ENCODE results near the gene ZNF541.
A peak's percentile ranks its signal among the peaks of the same experiment; 100 is the strongest.

The ZNF541 gene

GRCh38 chr19:47582320-47582909, 9.5 kb upstream of the ZNF541 start:
- Mint-ChIP-seq H3K27me3 (peaks cover 8% of the 10 kb centered on the region), H3K27ac (peak overlapping the region; percentile 85), H3K4me1 (peaks cover 40% of the 10 kb centered on the region), H3K36me3 (peaks cover 7% of the 10 kb centered on the region), H3K4me3 (peak overlapping the region; percentile 45), H3K9me3 (peaks cover 11% of the 10 kb centered on the region)
- no peak for DNase-seq
- CTCF ChIA-PET, result no interaction called here

- no peak overlapping the region for H3K4me3 Mint-ChIP-seq
- DNase-seq, result no peak
- peaks cover 10% of the 10 kb centered on the region for H3K27me3 Mint-ChIP-seq
- peaks cover 11% of the 10 kb centered on the region for H3K9me3 Mint-ChIP-seq
- peak overlapping the region; percentile 40 for H3K27ac Mint-ChIP-seq
- peaks cover 46% of the 10 kb centered on the region for H3K4me1 Mint-ChIP-seq
- CTCF ChIA-PET, result no interaction called here
- peaks cover 7% of the 10 kb centered on the region for H3K36me3 Mint-ChIP-seq
These were observed 8.8 kb upstream of the ZNF541 start for GRCh38 chr19:47581605-47582319.

- no peak overlapping the region for H3K27ac Mint-ChIP-seq
- H3K27me3 Mint-ChIP-seq, result peaks cover 5% of the 10 kb centered on the region
- CTCF ChIA-PET, result no interaction called here
- H3K4me3 Mint-ChIP-seq, result no peak overlapping the region
- peaks cover under 1% of the 10 kb centered on the region for H3K9me3 Mint-ChIP-seq
- H3K4me1 Mint-ChIP-seq, result peaks cover 59% of the 10 kb centered on the region
- peaks cover 1% of the 10 kb centered on the region for H3K36me3 Mint-ChIP-seq
- DNase-seq, result no peak
These were observed 7.4 kb upstream of the ZNF541 start for GRCh38 chr19:47580397-47580796.

- H3K36me3 Mint-ChIP-seq, result no peaks in the 10 kb centered on the region
- DNase-seq, result no peak
- H3K27me3 Mint-ChIP-seq, result peaks cover 48% of the 10 kb centered on the region
- no peak overlapping the region for H3K4me3 Mint-ChIP-seq
- CTCF ChIA-PET, result no interaction called here
- H3K27ac Mint-ChIP-seq, result no peak overlapping the region
- peaks cover 37% of the 10 kb centered on the region for H3K4me1 Mint-ChIP-seq
- H3K9me3 Mint-ChIP-seq, result no peaks in the 10 kb centered on the region
These were observed 313 bp downstream of the ZNF541 start for GRCh38 chr19:47572635-47573034.

GRCh38 chr19:47569331-47569730, 3.6 kb downstream of the ZNF541 start:
- Mint-ChIP-seq H3K4me3 (no peak overlapping the region), H3K36me3 (no peaks in the 10 kb centered on the region)
- CTCF ChIA-PET, result no interaction called here

GRCh38 chr19:47564081-47564480, 8.9 kb downstream of the ZNF541 start:
- no peak overlapping the region for H3K4me3 Mint-ChIP-seq

More at GRCh38 chr19:47569331-47569730, 3.6 kb downstream of the ZNF541 start:
- no peaks in the 10 kb centered on the region for H3K9me3 Mint-ChIP-seq
- H3K4me1 Mint-ChIP-seq, result peaks cover 15% of the 10 kb centered on the region
- DNase-seq, result no peak
- no peak overlapping the region for H3K27ac Mint-ChIP-seq
- peaks cover 42% of the 10 kb centered on the region for H3K27me3 Mint-ChIP-seq

GRCh38 chr19:47561440-47562057, 11.4 kb downstream of the ZNF541 start:
- no peak for DNase-seq
- CTCF ChIA-PET, result interaction anchor here (1.0 kb wide), 1 partner anchor 62 kb away, joined by 6 read pairs; no protein-coding TSS in a partner anchor
- H3K36me3 Mint-ChIP-seq, result no peaks in the 10 kb centered on the region
- no peak overlapping the region for H3K27ac Mint-ChIP-seq
- no peak overlapping the region for H3K4me3 Mint-ChIP-seq
- peaks cover 6% of the 10 kb centered on the region for H3K4me1 Mint-ChIP-seq
- no peaks in the 10 kb centered on the region for H3K9me3 Mint-ChIP-seq
- peaks cover 11% of the 10 kb centered on the region for H3K27me3 Mint-ChIP-seq

More at GRCh38 chr19:47564081-47564480, 8.9 kb downstream of the ZNF541 start:
- H3K9me3 Mint-ChIP-seq, result no peaks in the 10 kb centered on the region
- no peaks in the 10 kb centered on the region for H3K36me3 Mint-ChIP-seq
- peaks cover 16% of the 10 kb centered on the region for H3K27me3 Mint-ChIP-seq
- no peak for DNase-seq
- peaks cover 6% of the 10 kb centered on the region for H3K4me1 Mint-ChIP-seq
- CTCF ChIA-PET, result no interaction called here
- H3K27ac Mint-ChIP-seq, result no peak overlapping the region

- no peaks in the 10 kb centered on the region for H3K36me3 Mint-ChIP-seq
- H3K27ac Mint-ChIP-seq, result no peak overlapping the region
- H3K4me1 Mint-ChIP-seq, result peaks cover 6% of the 10 kb centered on the region
- H3K27me3 Mint-ChIP-seq, result peaks cover 11% of the 10 kb centered on the region
- DNase-seq, result no peak
- CTCF ChIA-PET, result interaction anchor here (1.0 kb wide), 1 partner anchor 63 kb away, joined by 6 read pairs; no protein-coding TSS in a partner anchor
- no peaks in the 10 kb centered on the region for H3K9me3 Mint-ChIP-seq
- no peak overlapping the region for H3K4me3 Mint-ChIP-seq
These were observed 11.9 kb downstream of the ZNF541 start for GRCh38 chr19:47560999-47561398.

GRCh38 chr19:47550129-47550528, 22.8 kb downstream of the ZNF541 start:
- H3K27ac Mint-ChIP-seq, result peak overlapping the region; percentile 79

GRCh38 chr19:47549261-47549862, 23.6 kb downstream of the ZNF541 start:
- H3K27me3 Mint-ChIP-seq, result peaks cover 52% of the 10 kb centered on the region
- peaks cover 2% of the 10 kb centered on the region for H3K4me1 Mint-ChIP-seq
- CTCF ChIA-PET, result no interaction called here
- no peaks in the 10 kb centered on the region for H3K9me3 Mint-ChIP-seq
- no peak overlapping the region for H3K27ac Mint-ChIP-seq
- no peak for DNase-seq
- H3K4me3 Mint-ChIP-seq, result no peak overlapping the region
- no peaks in the 10 kb centered on the region for H3K36me3 Mint-ChIP-seq

More at GRCh38 chr19:47550129-47550528, 22.8 kb downstream of the ZNF541 start:
- Mint-ChIP-seq H3K4me1 (peaks cover 2% of the 10 kb centered on the region), H3K36me3 (no peaks in the 10 kb centered on the region), H3K27me3 (peaks cover 44% of the 10 kb centered on the region), H3K9me3 (no peaks in the 10 kb centered on the region), H3K4me3 (no peak overlapping the region)
- CTCF ChIA-PET, result no interaction called here
- DNase-seq, result no peak

GRCh38 chr19:47547199-47547598, 25.7 kb downstream of the ZNF541 start:
- peaks cover 63% of the 10 kb centered on the region for H3K27me3 Mint-ChIP-seq
- H3K9me3 Mint-ChIP-seq, result no peaks in the 10 kb centered on the region
- no peak overlapping the region for H3K27ac Mint-ChIP-seq
- DNase-seq, result no peak
- H3K36me3 Mint-ChIP-seq, result no peaks in the 10 kb centered on the region
- CTCF ChIA-PET, result no interaction called here
- H3K4me1 Mint-ChIP-seq, result peaks cover 2% of the 10 kb centered on the region
- no peak overlapping the region for H3K4me3 Mint-ChIP-seq

GRCh38 chr19:47545061-47545948, 27.6 kb downstream of the ZNF541 start:
- Mint-ChIP-seq H3K27ac (no peak overlapping the region), H3K27me3 (peaks cover 65% of the 10 kb centered on the region), H3K9me3 (no peaks in the 10 kb centered on the region), H3K36me3 (no peaks in the 10 kb centered on the region), H3K4me1 (peaks cover 14% of the 10 kb centered on the region), H3K4me3 (no peak overlapping the region)
- CTCF ChIA-PET, result no interaction called here
- no peak for DNase-seq

- CTCF ChIA-PET, result no interaction called here
- H3K9me3 Mint-ChIP-seq, result no peaks in the 10 kb centered on the region
- H3K27ac Mint-ChIP-seq, result no peak overlapping the region
- no peak overlapping the region for H3K4me3 Mint-ChIP-seq
- DNase-seq, result no peak
- H3K4me1 Mint-ChIP-seq, result peaks cover 14% of the 10 kb centered on the region
- peaks cover 65% of the 10 kb centered on the region for H3K27me3 Mint-ChIP-seq
- no peaks in the 10 kb centered on the region for H3K36me3 Mint-ChIP-seq
These were observed 28.5 kb downstream of the ZNF541 start for GRCh38 chr19:47544476-47544875.

GRCh38 chr19:47544075-47544474, 28.9 kb downstream of the ZNF541 start:
- CTCF ChIA-PET, result interaction anchor here (1.0 kb wide), 1 partner anchor 10 kb away, joined by 3 read pairs; no protein-coding TSS in a partner anchor
- Mint-ChIP-seq H3K4me3 (no peak overlapping the region), H3K9me3 (no peaks in the 10 kb centered on the region), H3K27me3 (peaks cover 61% of the 10 kb centered on the region), H3K36me3 (no peaks in the 10 kb centered on the region), H3K4me1 (peaks cover 14% of the 10 kb centered on the region), H3K27ac (no peak overlapping the region)
- no peak for DNase-seq

All from activated naive CD4-positive, alpha-beta T cell treated with anti-CD3 and anti-CD28 coated beads, Interleukin-2, amount 10 ng/mL, durations not matched to agents 7 days and 5 days (primary cell).